ENCODE measurements around the gene SPON1. TPM values are rescaled to one million over a fixed set of nuclear protein-coding genes. Genes with fewer than 3 reads are reported as not detected.
"Not testable (repeated sequence)": the region's sequence is repeated elsewhere in the genome, so short reads cannot be mapped to it uniquely, and the experiment has no call there.

The SPON1 gene
- total and polyA plus RNA-seq, 2 experiments from 2014 or later = 2.9 to 6.4 TPM

DNA sequence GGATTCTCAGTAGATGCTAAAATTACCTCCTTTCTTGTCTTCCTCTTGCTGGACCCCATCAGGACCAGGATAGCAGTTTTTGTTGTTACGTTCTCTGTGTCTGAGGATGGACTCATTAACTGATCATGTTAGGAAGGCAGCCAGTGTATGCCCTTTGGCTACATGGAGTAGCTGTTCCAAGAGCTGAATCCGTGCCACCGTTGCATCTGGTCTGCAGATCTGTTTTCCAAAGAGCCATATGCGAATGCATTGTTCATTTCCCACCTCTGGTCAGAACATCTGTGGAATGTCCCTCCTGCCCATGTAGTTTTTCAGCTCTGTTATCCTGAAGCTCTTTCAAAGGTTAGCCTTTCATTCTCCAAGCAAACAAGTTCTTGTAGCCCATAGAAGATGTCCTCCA, 188.4 kb downstream of the SPON1 start (continued):
- TF ChIP-seq, protein P1, sequence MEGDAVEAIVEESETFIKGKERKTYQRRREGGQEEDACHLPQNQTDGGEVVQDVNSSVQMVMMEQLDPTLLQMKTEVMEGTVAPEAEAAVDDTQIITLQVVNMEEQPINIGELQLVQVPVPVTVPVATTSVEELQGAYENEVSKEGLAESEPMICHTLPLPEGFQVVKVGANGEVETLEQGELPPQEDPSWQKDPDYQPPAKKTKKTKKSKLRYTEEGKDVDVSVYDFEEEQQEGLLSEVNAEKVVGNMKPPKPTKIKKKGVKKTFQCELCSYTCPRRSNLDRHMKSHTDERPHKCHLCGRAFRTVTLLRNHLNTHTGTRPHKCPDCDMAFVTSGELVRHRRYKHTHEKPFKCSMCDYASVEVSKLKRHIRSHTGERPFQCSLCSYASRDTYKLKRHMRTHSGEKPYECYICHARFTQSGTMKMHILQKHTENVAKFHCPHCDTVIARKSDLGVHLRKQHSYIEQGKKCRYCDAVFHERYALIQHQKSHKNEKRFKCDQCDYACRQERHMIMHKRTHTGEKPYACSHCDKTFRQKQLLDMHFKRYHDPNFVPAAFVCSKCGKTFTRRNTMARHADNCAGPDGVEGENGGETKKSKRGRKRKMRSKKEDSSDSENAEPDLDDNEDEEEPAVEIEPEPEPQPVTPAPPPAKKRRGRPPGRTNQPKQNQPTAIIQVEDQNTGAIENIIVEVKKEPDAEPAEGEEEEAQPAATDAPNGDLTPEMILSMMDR (conservative IDR thresholded peaks at IDR 0.05; ENCODE audit: low read depth in 2 of 2) = no peak
- no peak for TF ChIP-seq REST (IDR thresholded peaks at IDR 0.05; ENCODE audit: unreplicated experiment)
- TF ChIP-seq POLR2AphosphoS5 (IDR thresholded peaks at IDR 0.05; ENCODE audit: low read depth) = no peak
- no peak for TF ChIP-seq ZNF331 (CRISPR knock-in tag; IDR thresholded peaks at IDR 0.05; ENCODE audit: low read depth)
- no peak for TF ChIP-seq ZNF114 (CRISPR knock-in tag; IDR thresholded peaks at IDR 0.05)
- TF ChIP-seq NANOG (IDR thresholded peaks at IDR 0.05; ENCODE audit: borderline replicate concordance) = no peak
- TF ChIP-seq EZH2phosphoT487 (IDR thresholded peaks at IDR 0.05; ENCODE audit: unreplicated experiment) = no peak

DNA sequence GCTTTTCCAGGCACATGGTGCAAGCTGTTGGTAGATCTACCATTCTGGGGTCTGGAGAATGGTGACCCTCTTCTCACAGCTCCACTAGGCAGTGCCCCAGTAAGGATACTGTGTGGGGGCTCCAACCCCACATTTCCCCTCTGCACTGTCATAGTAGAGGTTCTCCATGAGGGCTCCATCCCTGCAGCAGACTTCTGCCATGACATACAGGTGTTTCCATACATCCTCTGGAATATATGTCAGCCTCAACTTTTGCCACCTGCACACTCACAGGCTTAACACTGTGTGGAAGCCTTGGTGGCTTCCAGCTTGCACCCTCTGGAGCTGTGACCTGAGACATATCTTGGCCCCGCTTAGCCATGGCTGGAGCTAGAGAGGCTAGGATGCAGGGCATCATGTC, 191.6 kb downstream of the SPON1 start:
- H3K27ac ChIP-seq (ENCODE audit: low read depth); H3K4me1 Mint-ChIP-seq; H3K4me3 Mint-ChIP-seq; H3K27me3 ChIP-seq (ENCODE audit: insufficient read depth); ATAC-seq; H3K4me3 ChIP-seq; H3K4me1 ChIP-seq (ENCODE audit: insufficient read depth); H3F3A ChIP-seq (replicated peaks; ENCODE audit: low read depth); H3K79me2 ChIP-seq (replicated peaks; ENCODE audit: insufficient read depth); H3K36me3 ChIP-seq (ENCODE audit: insufficient read depth); H3K27me3 Mint-ChIP-seq (ENCODE audit: insufficient read depth, low read depth, poor library complexity); H3K27ac Mint-ChIP-seq; H2AFZ ChIP-seq; H3K9me2 ChIP-seq (ENCODE audit: insufficient read depth); H3K4me2 ChIP-seq; DNase-seq (ENCODE audit: low spot score); H4K20me1 ChIP-seq (replicated peaks; ENCODE audit: insufficient read depth): not testable (repeated sequence)
- Mint-ChIP-seq H3K9me3 (peaks cover 48% of the 10 kb centered on the region), H3K36me3 (ENCODE audit: low read depth) (peaks cover 21% of the 10 kb centered on the region)

GRCh38 chr11:14158393-14158792, 195.9 kb downstream of the SPON1 start:
- Mint-ChIP-seq H3K27me3 (ENCODE audit: insufficient read depth, low read depth, poor library complexity) (no peaks in the 10 kb centered on the region), H3K27ac (no peak overlapping the region), H3K36me3 (ENCODE audit: low read depth) (peaks cover 17% of the 10 kb centered on the region), H3K9me3 (peaks cover 41% of the 10 kb centered on the region), H3K4me3 (no peak overlapping the region), H3K4me1 (no peaks in the 10 kb centered on the region)
- Histone ChIP-seq H3K79me2 (replicated peaks; ENCODE audit: insufficient read depth) (no peaks in the 10 kb centered on the region), H3K4me3 (no peak overlapping the region), H3K4me2 (no peak overlapping the region), H4K20me1 (replicated peaks; ENCODE audit: insufficient read depth) (no peaks in the 10 kb centered on the region), H3K4me1 (ENCODE audit: insufficient read depth) (no peaks in the 10 kb centered on the region), H3K36me3 (ENCODE audit: insufficient read depth) (no peaks in the 10 kb centered on the region), H3K27me3 (ENCODE audit: insufficient read depth) (no peaks in the 10 kb centered on the region), H3K9me2 (ENCODE audit: insufficient read depth) (no peaks in the 10 kb centered on the region), H3K27ac (ENCODE audit: low read depth) (no peak overlapping the region), H3F3A (replicated peaks; ENCODE audit: low read depth) (no peaks in the 10 kb centered on the region), H2AFZ (no peak overlapping the region)
- ATAC-seq = no peak
- no peak for DNase-seq (ENCODE audit: low spot score)
- no peak for TF ChIP-seq ZNF114 (CRISPR knock-in tag; IDR thresholded peaks at IDR 0.05)
- TF ChIP-seq, protein P2, sequence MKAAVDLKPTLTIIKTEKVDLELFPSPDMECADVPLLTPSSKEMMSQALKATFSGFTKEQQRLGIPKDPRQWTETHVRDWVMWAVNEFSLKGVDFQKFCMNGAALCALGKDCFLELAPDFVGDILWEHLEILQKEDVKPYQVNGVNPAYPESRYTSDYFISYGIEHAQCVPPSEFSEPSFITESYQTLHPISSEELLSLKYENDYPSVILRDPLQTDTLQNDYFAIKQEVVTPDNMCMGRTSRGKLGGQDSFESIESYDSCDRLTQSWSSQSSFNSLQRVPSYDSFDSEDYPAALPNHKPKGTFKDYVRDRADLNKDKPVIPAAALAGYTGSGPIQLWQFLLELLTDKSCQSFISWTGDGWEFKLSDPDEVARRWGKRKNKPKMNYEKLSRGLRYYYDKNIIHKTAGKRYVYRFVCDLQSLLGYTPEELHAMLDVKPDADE (IDR thresholded peaks at IDR 0.05) = no peak
- no peak for TF ChIP-seq STAT1 (IDR thresholded peaks at IDR 0.05; ENCODE audit: unreplicated experiment)
- TF ChIP-seq NANOG (IDR thresholded peaks at IDR 0.05; ENCODE audit: borderline replicate concordance) = no peak
- TF ChIP-seq, protein P1 (conservative IDR thresholded peaks at IDR 0.05; ENCODE audit: low read depth in 2 of 2) = no peak
- no peak for TF ChIP-seq CREB1 (CRISPR knock-in tag; IDR thresholded peaks at IDR 0.05; ENCODE audit: low read depth)
- no peak for TF ChIP-seq ZNF331 (CRISPR knock-in tag; IDR thresholded peaks at IDR 0.05; ENCODE audit: low read depth)
- TF ChIP-seq EZH2phosphoT487 (IDR thresholded peaks at IDR 0.05; ENCODE audit: unreplicated experiment) = no peak
- TF ChIP-seq REST (IDR thresholded peaks at IDR 0.05; ENCODE audit: unreplicated experiment) = no peak
